Colon (tissue), 2 donors: ENCODE results near the gene CTDSPL.

ENCODE experiments used
- FAIRE-seq: peaks from 2 replicates; lab custom pipeline; 2012; peaks lifted over from hg19 to GRCh38; lab: Jason Lieb, UNC
- donor health status: control.
- donor health status: control.

CTDSPL gene

DNA sequence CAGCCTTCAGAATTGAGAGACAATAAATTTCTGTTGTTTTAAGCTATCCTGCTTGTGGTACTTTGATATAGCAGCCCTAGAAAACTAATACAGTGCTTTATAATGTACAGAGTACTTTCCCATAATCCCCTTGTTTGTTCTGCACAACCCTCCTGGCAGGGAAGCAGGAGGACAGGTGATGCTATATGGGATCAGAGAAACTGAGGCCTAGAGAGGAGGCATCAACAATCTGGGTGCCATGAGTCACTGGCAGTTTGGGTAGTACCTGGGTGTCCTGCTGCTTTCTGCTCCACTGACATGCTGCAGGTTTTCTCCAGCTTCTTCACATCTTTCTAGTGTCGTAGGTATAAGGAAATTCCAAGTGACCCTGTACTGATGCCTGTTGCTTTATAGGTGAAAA is 55.0 kb downstream of the CTDSPL start:
- FAIRE-seq, result no peak

DNA sequence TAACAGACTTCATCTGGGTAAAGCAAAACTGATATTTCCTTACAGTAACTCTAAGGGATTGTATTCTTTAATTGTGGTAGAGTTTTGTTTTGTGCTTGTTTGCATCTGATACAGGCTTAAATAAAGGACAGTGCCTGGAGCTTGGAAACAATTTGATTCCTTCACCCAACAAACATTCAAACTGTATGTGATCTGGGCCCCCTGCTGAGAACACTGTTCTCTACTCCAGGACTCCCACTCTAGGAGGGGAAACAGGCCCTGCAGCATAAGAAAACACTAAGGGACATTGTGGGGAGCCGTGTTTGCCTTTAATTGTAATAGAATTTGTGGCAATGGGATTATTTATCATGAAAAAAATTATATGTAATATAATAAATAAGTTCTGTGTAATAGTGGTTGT is 56.9 kb downstream of the CTDSPL start:
- FAIRE-seq, result no peak

DNA sequence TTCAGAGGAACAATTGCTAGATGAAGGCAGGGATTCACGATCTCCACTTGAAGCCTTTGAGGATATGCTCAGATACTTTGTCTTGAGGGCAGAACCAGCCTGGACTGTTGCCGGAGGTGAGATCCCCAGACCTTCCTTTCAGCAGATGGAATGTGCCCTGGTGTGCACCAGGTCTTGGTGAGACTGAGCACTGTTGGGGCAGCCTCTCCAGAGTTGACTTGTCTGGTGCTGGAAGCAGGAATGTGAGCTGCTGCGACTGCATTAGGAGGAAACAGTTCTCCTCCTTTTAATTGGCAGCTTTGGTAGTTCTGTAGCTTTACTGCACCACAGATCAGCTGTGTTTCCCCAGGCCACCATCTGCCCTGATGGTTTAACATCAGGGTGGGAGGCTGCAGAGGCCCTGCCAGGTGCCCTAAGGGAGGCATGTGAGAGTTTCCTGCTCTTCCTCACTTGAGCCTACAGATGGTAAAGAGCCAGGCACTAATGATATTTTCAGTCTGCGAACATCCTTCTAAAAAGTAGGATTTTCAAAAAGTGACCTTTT is 58.5 kb downstream of the CTDSPL start:
- no peak for FAIRE-seq

DNA sequence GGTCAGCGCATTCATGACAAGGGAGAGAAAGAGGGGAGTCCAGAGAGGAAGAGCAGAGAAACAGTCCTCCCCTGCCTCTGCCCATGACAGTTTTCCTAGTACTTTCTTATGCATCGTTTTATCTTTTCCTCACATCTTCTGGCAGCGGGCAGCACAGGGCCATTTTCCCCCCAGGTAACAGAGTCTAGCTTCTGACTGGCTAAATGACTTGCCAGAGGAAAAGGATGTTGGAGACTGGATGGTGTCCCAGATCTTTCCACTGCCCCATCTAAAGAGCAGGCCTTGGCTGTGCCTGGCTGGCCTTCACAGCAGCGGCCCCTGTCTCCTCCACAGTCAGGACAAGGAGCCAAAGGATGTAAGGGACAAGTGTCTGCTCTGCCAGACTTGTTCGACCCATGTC is 59.3 kb downstream of the CTDSPL start:
- no peak for FAIRE-seq

DNA sequence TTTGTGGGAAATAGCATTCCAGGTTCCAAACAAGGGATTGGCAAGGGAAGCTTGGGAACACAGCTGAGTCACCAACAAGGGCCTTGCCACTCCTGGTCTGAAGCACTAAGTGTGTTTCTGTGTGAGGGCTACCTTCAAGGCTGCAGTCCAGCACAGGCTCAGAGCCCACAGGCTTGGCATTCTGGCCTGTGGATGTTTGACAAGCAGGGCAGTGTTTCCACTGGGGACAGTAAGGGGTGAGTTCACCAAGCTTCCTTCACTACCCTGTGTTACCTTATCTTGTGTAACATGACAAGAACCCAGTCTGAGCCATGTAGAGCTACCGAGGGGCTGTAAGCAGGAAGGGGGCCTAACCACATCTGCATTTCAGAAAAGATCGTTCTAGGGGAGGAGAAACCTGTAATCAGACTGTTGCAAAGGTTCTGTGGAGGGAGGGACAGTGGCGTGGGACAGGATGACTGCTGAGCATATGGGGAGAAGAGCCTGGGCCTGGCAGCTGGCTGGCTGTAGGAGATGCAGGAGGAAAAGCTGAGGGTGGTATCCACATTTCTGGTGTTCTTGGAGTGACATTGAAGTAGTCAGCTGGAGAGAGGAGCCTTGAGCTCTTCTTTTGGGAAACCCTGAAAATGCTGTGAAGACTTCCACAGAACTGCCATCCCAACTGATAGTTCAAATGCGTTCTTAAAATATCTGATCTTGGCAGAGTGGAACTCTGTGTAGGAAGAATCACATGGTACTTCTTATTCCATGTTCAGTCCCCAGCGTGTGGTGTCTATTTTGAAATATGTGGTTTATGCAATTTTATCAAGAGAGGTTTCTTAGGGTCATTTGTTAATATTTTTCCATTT is 61.3 kb downstream of the CTDSPL start:
- no peak for FAIRE-seq

DNA sequence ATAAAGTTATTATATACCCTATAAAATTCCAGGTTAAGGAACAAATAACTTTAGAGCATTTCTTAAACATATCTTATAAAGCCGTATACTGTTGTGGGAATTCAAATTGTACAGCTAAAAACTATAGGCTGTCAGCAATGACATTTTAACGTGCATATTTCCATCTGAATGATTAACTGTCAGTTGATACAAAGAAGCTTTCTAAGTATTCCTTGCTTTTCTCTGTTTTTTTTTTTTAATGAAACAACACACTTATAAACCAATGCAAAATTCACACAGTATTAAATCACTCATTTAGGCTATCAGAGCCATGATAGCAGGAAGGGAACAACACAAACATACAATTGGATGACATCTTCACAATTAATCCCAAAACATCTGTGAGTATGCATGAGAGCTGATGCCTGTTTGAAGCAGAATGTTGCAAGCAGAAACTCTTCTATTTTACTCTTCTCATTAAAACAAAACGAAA is 61.9 kb downstream of the CTDSPL start:
- FAIRE-seq, result no peak

DNA sequence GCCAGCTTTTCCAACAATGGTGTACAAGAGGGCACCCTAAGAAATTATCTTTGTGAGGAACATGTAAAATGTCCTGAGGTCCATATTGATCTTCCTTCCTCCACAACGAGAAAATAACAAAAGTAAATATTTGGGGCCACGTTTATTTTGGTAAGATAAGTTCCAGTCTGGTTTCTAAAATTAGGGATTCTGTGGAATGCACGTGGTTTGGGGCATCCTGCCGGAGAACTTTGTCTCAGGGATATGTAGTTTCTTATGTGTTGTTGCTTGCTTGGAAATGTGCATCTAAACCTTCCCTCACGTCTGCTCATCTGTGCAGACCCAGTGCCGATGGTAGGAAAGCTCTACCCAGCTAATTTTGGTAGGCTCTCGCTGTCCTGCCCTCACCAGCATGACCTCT is 62.8 kb downstream of the CTDSPL start:
- no peak for FAIRE-seq

DNA sequence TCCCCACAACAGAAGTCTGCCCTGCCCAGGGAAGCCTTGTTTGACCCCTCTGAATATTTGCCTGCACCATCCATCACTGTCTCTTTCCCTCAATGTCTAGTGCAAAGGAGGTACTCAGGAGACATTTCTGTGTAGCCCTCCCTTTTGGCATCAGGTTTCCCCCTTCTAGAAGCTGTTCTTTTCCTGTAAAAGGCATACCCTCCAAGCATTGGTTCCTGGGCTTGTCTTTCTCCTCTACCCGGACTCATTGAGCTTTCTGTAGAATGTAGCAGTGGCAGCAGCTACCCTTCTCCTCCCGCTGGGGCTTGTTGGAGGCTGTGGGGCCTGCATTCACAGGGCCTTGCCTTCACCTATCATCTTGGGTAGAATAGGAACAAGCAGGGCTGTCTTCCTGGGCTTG is 63.5 kb downstream of the CTDSPL start:
- no peak for FAIRE-seq

DNA sequence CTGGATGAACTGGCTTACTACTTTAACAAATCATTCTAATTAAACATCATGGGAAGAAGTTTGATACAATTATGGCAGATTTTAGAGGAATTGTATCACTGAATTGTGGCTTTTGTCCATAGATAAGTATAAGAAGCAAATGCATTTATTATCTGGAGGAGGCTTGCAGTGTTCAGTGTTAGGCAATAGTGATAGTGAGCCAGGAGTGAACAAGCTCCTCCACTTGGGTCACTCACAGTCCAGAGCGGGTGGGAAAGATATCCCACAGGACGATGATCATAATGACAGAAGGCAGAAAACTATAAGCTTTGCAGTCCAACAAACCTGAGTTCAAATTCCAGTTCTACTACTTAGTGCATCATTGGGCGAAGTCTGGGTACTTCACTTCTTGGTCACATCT is 64.9 kb downstream of the CTDSPL start:
- FAIRE-seq, result no peak

DNA sequence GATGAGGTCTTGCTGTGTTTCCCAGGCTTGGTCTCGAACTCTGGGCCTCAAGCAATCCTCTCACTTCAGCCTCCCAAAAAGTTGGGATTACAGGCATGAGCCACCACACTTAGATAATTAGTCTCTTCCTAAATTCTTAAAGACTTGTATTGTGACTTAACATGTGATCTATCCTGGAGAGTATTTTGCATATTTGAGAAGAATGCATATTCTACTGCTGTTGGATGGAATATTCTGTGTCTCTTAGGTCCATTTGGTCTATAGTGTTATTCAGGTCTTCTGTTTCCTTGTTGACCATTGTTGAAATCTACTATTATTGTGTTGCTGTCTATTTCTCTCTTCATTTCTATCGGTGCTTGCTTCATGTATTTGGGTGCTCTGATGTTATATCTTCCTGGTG is 68.8 kb downstream of the CTDSPL start:
- no peak for FAIRE-seq

DNA sequence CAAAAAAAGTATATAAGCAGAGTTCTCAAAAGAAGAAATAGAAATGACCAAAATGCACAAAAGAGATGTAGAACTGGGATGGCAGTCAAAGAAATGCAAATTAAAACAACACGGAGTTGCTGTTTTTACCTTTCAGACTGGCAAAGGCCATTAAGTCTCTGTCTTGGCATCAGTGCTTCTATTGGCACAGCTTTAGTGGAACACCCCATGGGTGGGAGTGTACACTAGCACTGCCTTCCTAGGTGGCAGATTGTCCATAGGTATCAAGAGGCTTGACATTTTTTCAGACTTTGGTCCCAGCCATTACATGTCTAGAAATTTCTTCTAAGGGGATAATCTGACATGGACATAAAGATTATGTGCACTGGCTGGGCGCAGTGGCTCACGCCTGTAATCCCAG is 70.8 kb downstream of the CTDSPL start:
- no peak for FAIRE-seq

DNA sequence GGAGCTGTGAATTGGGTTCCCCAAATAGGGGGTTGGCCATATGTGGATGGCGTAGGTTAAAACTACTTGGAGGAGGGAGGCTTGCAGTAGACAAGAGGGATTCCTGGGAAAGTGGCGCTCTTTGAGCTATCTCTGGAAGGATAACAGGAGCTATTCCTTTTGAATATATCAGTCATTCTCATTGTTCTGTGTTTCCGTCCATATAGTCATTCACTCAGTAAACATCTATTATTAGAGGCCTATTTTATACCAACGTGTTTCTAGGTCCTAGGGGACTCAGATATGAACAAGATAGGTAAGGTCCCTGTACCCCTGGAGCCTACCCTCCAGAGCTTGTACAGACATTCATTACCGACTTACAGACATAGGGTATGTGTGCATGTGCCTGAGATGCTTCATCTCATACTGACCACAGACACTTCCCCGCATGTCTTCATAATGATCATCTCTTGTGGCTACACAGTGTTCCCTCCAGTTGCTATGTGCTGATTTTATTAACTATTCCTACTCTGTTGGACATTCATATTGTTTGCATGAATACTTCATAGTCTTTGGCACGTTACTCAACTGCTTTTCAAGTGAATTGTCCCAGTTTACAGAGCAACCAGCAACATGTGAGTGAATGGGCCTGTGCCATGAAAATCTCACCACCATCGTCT is 73.1 kb downstream of the CTDSPL start:
- no peak for FAIRE-seq

DNA sequence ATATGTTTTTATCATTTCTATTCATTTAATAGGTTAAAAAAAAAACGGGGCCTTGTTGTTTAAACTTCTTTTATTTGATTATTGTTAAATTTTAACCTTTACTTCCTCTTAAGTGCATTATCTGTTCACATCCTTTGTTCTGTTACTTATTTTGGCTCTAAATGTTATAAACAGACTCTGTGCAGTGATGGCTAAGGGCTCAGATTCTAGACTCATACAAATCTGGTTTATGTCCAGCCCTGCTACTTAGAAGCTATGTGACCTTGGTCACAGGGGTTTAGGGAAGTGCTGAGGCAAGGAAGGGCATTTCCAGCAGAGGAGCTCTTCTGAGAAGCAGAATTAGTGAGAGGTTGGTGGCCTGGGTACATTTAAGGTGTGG is 73.6 kb downstream of the CTDSPL start:
- FAIRE-seq, result no peak

DNA sequence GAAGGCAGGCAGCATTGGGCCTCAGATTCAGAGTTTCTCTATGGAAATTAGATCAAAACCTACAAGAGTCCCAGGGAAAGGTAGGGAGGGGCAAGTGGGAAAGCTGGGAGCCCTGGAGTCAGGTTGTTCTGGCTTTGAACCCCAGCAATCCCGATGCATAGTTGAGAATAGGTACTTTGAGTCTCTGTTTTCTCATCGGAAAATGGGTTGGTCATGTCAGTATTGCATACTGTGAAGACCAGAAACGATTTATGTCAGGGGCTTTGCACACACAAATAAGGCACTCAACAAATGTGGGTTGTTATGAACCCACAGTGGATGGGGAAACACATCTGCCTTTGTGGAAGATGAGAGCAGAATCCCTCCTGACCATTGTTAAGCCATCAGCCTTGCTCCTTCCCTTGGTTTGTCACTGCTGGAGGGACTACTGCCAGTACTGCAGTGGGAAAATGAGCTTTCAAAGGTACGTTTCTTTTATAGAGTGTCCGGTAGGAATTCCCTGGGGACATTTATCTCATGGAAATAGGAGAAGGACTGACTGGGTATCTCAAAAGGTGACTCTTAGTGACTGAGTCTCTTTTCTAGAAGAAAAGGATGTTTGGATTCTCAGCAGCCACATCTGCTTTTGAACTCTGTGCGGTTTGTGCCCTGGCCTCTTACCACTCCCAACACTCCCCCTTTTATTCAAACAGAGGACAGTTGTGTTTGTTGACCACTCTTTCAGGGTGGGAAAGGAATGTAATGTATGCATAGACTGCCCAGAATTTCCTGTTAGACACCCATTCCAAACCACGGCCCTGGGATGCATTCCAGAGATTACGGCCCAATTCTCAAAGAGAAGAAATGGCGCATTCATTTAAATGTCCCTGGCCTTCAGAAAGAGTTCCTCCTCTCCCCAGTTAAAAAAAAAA is 74.3 kb downstream of the CTDSPL start:
- FAIRE-seq, result no peak

DNA sequence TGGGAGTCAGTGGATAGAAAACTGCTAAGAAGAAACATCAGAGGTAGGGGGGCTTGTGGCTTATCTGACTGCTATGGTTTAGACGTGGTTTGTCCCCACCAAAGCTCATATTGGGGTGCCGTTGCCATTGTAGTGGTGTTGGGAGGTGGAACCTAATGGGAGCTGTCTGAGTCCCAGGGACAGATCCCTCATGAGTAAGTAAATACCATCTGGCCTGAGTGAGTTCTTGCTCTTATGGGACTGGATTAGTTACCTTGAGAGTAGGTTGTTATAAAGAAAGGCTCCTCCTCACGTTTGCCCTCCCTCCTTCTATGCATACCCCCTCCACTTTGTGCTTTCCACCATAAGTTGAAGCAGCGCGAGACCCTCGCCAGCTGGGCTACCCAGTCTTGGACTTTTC is 75.5 kb downstream of the CTDSPL start:
- FAIRE-seq, result no peak

DNA sequence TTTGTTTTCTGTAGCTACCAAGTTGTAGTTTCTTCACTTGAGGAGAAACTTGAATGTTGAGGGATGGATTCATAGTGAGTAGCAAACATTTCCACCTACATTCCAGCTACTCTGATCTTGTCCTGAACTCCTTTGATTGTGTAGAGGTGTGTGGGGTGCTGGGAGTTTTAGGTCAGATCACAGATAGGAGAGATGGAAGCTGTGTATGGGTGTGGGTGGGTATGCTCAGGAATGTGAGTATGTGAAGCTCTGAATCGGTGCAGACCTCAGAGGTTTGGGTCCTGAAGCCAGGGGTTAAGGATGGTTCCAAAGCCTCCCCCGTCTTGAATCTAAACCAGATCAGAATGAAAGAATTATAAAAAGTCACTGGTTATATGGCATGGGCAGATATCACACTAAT is 76.3 kb downstream of the CTDSPL start:
- FAIRE-seq, result no peak

DNA sequence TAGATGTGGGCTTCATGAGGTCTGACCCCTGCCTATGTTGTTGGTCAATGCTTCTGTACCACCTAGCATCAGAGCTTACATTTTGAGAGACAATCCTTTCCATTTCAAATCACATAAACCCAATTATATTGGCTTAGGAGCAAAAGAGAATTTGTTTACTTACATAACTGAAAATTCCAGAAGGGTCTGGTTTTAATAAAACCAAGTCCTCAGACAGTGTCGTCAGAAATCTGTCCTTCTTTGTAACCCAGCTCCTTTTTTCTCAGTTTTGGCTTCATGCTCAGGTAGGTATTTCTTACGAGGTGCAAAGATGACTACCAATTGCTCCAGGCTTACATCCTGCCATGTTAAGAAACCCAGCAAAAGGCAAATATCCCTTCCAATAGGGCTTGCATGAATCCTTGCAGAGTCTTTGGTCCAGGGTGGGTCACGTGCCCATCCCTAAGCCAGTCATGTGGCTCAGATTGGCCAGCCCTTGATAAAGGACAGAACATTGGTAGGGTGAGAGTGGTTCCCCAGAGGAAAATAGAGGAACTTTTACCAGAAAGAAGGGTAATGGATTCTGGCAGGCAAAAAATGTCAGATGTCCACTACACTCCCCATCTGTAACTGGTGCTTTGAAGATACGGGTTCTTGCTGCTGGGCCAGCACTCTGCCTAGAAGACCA is 78.7 kb downstream of the CTDSPL start:
- no peak for FAIRE-seq

DNA sequence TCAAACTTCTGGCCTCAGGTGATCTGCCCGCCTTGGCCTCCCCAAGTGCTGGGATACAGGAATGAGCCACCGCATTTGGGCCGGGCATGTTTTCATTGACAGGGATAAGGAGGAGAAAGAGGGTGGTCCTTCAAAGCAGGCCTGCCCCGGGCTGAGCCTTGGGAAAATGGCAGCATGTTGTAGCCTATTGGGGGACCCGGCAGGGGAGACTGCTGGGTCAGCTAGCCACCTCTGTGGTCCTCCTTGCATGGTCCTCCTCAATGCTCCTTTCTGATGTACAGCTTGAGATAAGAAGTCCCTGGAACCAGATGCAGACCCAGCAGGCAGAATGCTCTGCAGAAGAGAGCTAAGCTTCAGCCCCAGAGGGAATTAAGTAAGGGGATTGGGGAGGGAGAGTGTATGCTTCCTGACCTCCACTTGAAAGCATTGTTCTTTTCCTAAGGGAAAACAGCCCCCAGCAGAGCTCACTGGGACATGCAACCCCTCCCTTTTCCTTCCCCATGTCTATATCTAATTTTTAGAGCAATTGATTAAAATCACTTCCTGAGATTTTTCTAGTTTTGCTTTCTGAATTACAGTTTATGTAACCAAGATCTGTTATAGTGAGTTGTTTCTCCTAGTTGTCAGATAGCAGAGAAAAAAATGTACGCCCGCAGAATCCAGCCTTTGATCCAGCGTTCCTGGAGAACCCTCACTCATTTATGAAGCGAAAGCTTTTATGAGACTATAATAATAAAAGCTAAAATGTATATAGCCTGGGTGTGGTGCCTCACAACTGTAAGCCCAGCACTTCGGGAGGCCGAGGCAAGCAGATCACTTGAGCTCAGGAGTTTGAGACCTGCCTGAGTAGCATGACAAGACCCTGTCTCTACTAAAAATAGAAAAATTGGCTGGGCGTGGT is 80.2 kb downstream of the CTDSPL start:
- FAIRE-seq, result no peak

DNA sequence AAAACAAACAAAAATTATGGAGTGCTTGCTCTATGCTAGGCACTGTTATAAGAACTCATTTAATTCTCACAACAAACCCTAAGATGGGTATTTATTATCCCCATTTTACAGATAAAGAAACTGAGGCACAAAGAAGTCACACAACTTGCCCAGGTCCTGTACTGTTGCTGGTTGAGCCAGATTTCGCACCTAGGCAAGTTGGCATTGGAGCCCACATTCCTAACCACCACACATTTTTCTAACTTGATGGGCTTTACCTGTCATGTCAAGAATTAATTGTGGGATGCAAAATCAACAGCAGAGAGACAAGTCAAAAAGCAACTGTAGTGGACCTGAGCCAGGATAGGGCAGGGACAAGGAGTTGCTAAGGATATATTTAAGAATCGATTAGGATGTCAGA is 81.0 kb downstream of the CTDSPL start:
- FAIRE-seq, result no peak

DNA sequence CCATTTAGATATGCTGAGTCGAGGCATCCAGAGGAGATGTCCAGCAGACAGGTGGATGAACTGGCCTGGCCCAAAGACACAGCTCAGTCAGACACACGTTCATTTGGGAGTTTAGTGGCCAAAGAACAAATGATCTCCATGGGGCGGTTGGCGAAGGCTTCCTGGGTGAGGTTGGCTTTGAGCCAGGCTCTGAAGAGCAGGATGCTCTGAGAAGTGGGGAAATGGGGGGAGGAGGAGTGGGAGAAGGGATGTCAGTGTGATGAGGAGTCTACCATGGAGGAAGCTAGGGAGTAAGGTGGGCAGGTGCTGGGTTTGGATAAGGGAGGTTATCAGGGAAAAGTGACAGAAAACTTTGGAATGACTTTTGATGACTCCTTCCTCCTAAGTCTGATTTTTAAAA is 81.4 kb downstream of the CTDSPL start:
- FAIRE-seq, result no peak
